B cell (primary cell): Measurements from ENCODE around the gene PLCG1. TPM values are rescaled to one million over a fixed set of nuclear protein-coding genes. Genes with fewer than 3 reads are reported as not detected.
A peak's percentile ranks its signal among the peaks of the same experiment; 100 is the strongest.

ENCODE experiments used
- ATAC-seq: fragments of 200-7000 bp; cut with Tn5 transposase; one replicate; pipeline ENCODE4 v1.10.0; 2021; ENCODE audit warnings: low read depth, mild to moderate bottlenecking, moderate number of reproducible peaks, moderate library complexity
- CTCF ChIA-PET: fragments of 350-600 bp; sonication (Branson Sonifier 250); formaldehyde crosslinking; loops from one replicate; lab custom pipeline; 2021; ENCODE audit warnings: antibody characterized with exemption, inconsistent platforms; lab: Charles Lee
- POLR2A ChIA-PET: fragments of 350-600 bp; sonication (Branson Sonifier 250); formaldehyde crosslinking; loops from one replicate; lab custom pipeline; 2021; ENCODE audit warnings: antibody characterized with exemption; lab: Charles Lee
- DNase-seq: peaks from one replicate; pipeline ENCODE4 v3.0.0; 2013
- H2AFZ ChIP-seq: 2 replicates; pipeline ENCODE4 v1.6.1; 2012; ENCODE audit warnings: mild to moderate bottlenecking, low read depth, low read length; ENCODE audit not compliant: insufficient read depth, poor library complexity, severe bottlenecking
- H3K27ac ChIP-seq, 2 donors: 1 replicate in 1 of 2; 2 replicates in 1 of 2; pipeline ENCODE4 v1.5.1; 2012 to 2013; ENCODE audit warnings: low read length in 2 of 2, mild to moderate bottlenecking in 2 of 2, moderate library complexity in 1 of 2
- H3K27me3 ChIP-seq, 4 experiments: fragments of 200-600 bp in 1 of 4; sonication (generic) in 1 of 4; replicated peaks in 1 of 4; 1 replicate in 2 of 4; 2 replicates in 2 of 4; pipeline versions ENCODE4 v1.6.1 to v1.7.0; 2013 to 2016; ENCODE audit warnings: low read length in 3 of 4, mild to moderate bottlenecking in 2 of 4, mixed read lengths in 1 of 4, moderate library complexity in 1 of 4; ENCODE audit not compliant: insufficient read depth in 4 of 4, control insufficient read depth in 3 of 4; ENCODE audit errors: control extremely low read depth in 1 of 4
- H3K36me3 ChIP-seq, 2 experiments: replicated peaks in 1 of 2; 1 replicate in 1 of 2; 2 replicates in 1 of 2; pipeline versions ENCODE4 v1.6.1 to v1.7.1; 2013; ENCODE audit warnings: low read length in 1 of 2; ENCODE audit not compliant: insufficient read depth in 2 of 2, control insufficient read depth in 1 of 2; ENCODE audit errors: control extremely low read depth in 1 of 2, extremely low read depth in 1 of 2
- H3K4me1 ChIP-seq, 2 donors: fragments of 200-600 bp in 1 of 2; sonication (generic) in 1 of 2; 1 replicate in 1 of 2; 2 replicates in 1 of 2; pipeline versions ENCODE4 v1.5.1 to v1.6.1; 2013 to 2017; ENCODE audit warnings: low read length in 2 of 2; ENCODE audit not compliant: control insufficient read depth in 2 of 2, insufficient read depth in 2 of 2
- H3K4me2 ChIP-seq: replicated peaks from 2 replicates; pipeline ENCODE3; 2012; ENCODE audit warnings: mild to moderate bottlenecking, low read depth, low read length; ENCODE audit not compliant: poor library complexity, severe bottlenecking
- H3K4me3 ChIP-seq, 5 experiments: fragments of 200-600 bp in 1 of 5; sonication (generic) in 1 of 5; 1 replicate in 3 of 5; 2 replicates in 2 of 5; pipeline versions ENCODE4 v1.5.1 to v1.7.0; 2011 to 2016; ENCODE audit warnings: low read length in 4 of 5, mild to moderate bottlenecking in 4 of 5, low read depth in 2 of 5, control low read depth in 1 of 5, moderate library complexity in 1 of 5; ENCODE audit not compliant: insufficient read depth in 1 of 5; ENCODE audit errors: control extremely low read depth in 1 of 5, extremely low read depth in 1 of 5
- H3K79me2 ChIP-seq: fragments of 200-600 bp; sonication (generic); one replicate; pipeline ENCODE4 v1.6.0; 2016; ENCODE audit warnings: low read length; ENCODE audit not compliant: control insufficient read depth, insufficient read depth
- H3K9ac ChIP-seq: fragments of 200-600 bp; sonication (generic); 2 replicates; pipeline ENCODE4 v1.6.1; 2017; ENCODE audit warnings: mild to moderate bottlenecking, low read length, moderate library complexity
- H3K9me3 ChIP-seq, 3 donors: one replicate each; pipeline versions ENCODE4 v1.6.1 to v1.7.1; 2013; ENCODE audit warnings: low read length in 2 of 3; ENCODE audit not compliant: control insufficient read depth in 2 of 3, insufficient read depth in 1 of 3; ENCODE audit errors: control extremely low read depth in 1 of 3
- H4K20me1 ChIP-seq: 2 replicates; pipeline ENCODE4 v1.6.0; 2012; ENCODE audit warnings: mild to moderate bottlenecking, low read length; ENCODE audit not compliant: insufficient read depth, control insufficient read depth, poor library complexity, severe bottlenecking
- H3K27ac Mint-ChIP-seq: one replicate; pipeline ENCODE4 v1.8.0; 2021; ENCODE audit warnings: mixed read lengths
- H3K27me3 Mint-ChIP-seq: one replicate; pipeline ENCODE4 v1.8.0; 2021; ENCODE audit warnings: mixed read lengths
- H3K4me1 Mint-ChIP-seq: one replicate; pipeline ENCODE4 v1.8.0; 2021; ENCODE audit warnings: mixed read lengths
- H3K4me3 Mint-ChIP-seq: one replicate; pipeline ENCODE4 v1.8.0; 2021; ENCODE audit warnings: mixed read lengths
- H3K9me3 Mint-ChIP-seq: one replicate; pipeline ENCODE4 v1.8.0; 2022; ENCODE audit warnings: mixed read lengths; ENCODE audit not compliant: insufficient read depth
- EZH2 ChIP-seq: IDR thresholded peaks from 2 replicates; pipeline ENCODE4 v1.6.1; 2012; ENCODE audit warnings: borderline replicate concordance, low read depth, mild to moderate bottlenecking, moderate library complexity, low read length; ENCODE audit not compliant: insufficient read depth, poor library complexity, severe bottlenecking
- WGBS: methylation state at CpG from one replicate; pipeline ENCODE4 v1.1.5; 2013; ENCODE audit warnings: missing lambda C conversion rate; ENCODE audit not compliant: insufficient coverage; 5-methylcytosine and 5-hydroxymethylcytosine counted together
- intact Hi-C: fragments of 100-400 bp; cut with micrococcal nuclease; formaldehyde crosslinking; loops from one replicate; pipeline ENCODE4 v1.10.0; 2022
- polyA plus RNA-seq: library from polyadenylated mRNA; depleted of rRNA; stranded (reverse); fragments of >200 nt; gene quantifications from 2 replicates; pipeline ENCODE4 v1.2.3, GENCODE V29; 2012
- total RNA-seq, 2 donors: library from RNA; stranded (reverse); fragments of 120-200 nt in 1 of 2; gene quantifications; 1 replicate in 1 of 2; 2 replicates in 1 of 2; pipeline versions ENCODE4 v1.2.3 to v1.2.4, GENCODE V29; 2013 to 2022
- TF ChIP-seq, protein P1 (sequence below): fragments of 200-600 bp; IDR thresholded peaks from one replicate; pipeline ENCODE4 v1.8.0; 2022; ENCODE audit warnings: antibody characterized with exemption, mild to moderate bottlenecking

PLCG1 gene
- total and polyA plus RNA-seq, 2 donors (not counting 1 experiment from before 2014, with no cell fraction given), result 98.7 to 101 TPM

DNA sequence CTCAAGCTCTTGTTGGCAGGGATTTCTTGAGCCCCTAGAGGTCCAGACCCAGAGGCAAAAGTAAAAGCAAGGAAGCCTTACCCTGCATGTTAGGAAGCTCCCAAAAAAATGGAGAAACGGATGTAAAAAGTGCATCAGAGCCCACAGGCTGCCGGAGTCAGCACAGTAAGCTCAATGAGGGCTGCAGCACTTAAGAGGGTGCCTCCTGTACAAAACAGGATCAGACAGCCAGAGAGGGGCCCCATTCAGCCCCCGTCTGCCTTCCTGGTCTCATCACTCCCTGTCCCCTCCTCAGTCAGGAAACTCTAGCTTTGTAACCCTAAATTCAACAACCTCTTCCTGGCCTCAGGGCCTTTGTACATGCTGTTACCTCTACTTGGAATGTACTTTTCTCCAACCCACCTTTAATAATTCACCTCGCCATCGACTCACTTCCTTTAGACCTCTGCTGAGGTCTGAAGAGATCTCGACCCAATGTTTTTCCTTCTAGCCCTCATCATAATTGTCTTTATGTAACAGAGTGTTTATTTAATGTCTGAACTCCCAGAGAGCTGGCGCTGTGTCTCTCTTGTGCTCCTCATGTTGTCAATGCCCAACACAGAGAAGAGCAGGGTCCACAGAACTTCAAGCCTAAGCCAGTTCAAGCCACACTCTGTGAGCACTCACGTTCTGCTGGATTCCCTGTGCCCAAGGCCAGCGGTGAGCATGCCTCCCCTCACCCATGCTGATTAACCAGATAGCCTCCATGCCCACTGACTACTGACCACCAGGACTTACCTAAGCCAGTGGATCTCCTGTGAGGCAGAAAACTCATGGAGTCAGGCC lies 2.8 kb upstream of the PLCG1 start:
- intact Hi-C loops, result loop anchor here (1.0 to 5.0 kb wide), 6 partner anchors 39 to 558 kb away; partner anchors contain the start of gene LPIN3
- whole genome bisulfite sequencing, result 87% methylated on average over 7 of the region's 9 CpGs
- CTCF ChIA-PET, result interaction anchor here (0.6 to 10.0 kb wide), 40 partner anchors 9 to 279 kb away, joined by 3 to 122 read pairs (median 5); partner anchors contain the start of gene LPIN3
- Histone ChIP-seq H4K20me1 (no peaks in the 10 kb centered on the region), H2AFZ (no peak overlapping the region), H3K27ac (no peak overlapping the region), H3K4me1 (peaks cover 22 to 39% of the 10 kb centered on the region in 2 donors), H3K4me3 (no peak overlapping the region), H3K9ac (no peak overlapping the region), H3K9me3 (no peaks in the 10 kb centered on the region), H3K79me2 (peaks cover 11% of the 10 kb centered on the region), H3K36me3 (no peaks in the 10 kb centered on the region), H3K27me3 (no peaks in the 10 kb centered on the region), H3K4me2 (no peak overlapping the region)
- Mint-ChIP-seq H3K9me3 (no peaks in the 10 kb centered on the region), H3K4me1 (peaks cover 43% of the 10 kb centered on the region), H3K4me3 (no peak overlapping the region), H3K27me3 (no peaks in the 10 kb centered on the region), H3K27ac (peak overlapping the region; percentile 43)
- ATAC-seq, result no peak
- no peak for DNase-seq
- POLR2A ChIA-PET, result interaction anchor here (0.5 to 1.5 kb wide), 4 partner anchors 22 to 206 kb away, joined by 3 to 9 read pairs (median 4); partner anchors contain the start of gene LPIN3
- TF ChIP-seq, protein P1, sequence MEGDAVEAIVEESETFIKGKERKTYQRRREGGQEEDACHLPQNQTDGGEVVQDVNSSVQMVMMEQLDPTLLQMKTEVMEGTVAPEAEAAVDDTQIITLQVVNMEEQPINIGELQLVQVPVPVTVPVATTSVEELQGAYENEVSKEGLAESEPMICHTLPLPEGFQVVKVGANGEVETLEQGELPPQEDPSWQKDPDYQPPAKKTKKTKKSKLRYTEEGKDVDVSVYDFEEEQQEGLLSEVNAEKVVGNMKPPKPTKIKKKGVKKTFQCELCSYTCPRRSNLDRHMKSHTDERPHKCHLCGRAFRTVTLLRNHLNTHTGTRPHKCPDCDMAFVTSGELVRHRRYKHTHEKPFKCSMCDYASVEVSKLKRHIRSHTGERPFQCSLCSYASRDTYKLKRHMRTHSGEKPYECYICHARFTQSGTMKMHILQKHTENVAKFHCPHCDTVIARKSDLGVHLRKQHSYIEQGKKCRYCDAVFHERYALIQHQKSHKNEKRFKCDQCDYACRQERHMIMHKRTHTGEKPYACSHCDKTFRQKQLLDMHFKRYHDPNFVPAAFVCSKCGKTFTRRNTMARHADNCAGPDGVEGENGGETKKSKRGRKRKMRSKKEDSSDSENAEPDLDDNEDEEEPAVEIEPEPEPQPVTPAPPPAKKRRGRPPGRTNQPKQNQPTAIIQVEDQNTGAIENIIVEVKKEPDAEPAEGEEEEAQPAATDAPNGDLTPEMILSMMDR, result no peak
- no peak for TF ChIP-seq EZH2
